Fibroblast of lung (primary cell): Measurements from ENCODE around the gene LRFN4.

Experiments
- CTCF ChIP-seq, 2 donors: IDR thresholded peaks in 1 of 2; conservative IDR thresholded peaks in 1 of 2; 1 replicate in 1 of 2; 2 replicates in 1 of 2; pipeline ENCODE4 v1.5.1; 2011 to 2012; ENCODE audit warnings: low read length in 2 of 2, control low read depth in 1 of 2, inconsistent platforms in 1 of 2, low read depth in 1 of 2, mild to moderate bottlenecking in 1 of 2
- EZH2 ChIP-seq: IDR thresholded peaks from 2 replicates; pipeline ENCODE4 v1.5.1; 2012; ENCODE audit warnings: low read length, control low read depth, mild to moderate bottlenecking; ENCODE audit errors: missing control alignments

- no peak for TF ChIP-seq CTCF (conservative IDR thresholded peaks at IDR 0.05 in 1 of 2, IDR thresholded peaks at IDR 0.05 in 1 of 2; ENCODE audit: low read depth in 1 of 2, low read length in 2 of 2)
- TF ChIP-seq EZH2 = no peak
Observed at GRCh38 chr11:66835768-66836405, 21.0 kb upstream of the LRFN4 start.
